ENCODE data around the gene LRP5.
"Not testable (repeated sequence)": the region's sequence is repeated elsewhere in the genome, so short reads cannot be mapped to it uniquely, and the experiment has no call there.

LRP5 gene

DNA sequence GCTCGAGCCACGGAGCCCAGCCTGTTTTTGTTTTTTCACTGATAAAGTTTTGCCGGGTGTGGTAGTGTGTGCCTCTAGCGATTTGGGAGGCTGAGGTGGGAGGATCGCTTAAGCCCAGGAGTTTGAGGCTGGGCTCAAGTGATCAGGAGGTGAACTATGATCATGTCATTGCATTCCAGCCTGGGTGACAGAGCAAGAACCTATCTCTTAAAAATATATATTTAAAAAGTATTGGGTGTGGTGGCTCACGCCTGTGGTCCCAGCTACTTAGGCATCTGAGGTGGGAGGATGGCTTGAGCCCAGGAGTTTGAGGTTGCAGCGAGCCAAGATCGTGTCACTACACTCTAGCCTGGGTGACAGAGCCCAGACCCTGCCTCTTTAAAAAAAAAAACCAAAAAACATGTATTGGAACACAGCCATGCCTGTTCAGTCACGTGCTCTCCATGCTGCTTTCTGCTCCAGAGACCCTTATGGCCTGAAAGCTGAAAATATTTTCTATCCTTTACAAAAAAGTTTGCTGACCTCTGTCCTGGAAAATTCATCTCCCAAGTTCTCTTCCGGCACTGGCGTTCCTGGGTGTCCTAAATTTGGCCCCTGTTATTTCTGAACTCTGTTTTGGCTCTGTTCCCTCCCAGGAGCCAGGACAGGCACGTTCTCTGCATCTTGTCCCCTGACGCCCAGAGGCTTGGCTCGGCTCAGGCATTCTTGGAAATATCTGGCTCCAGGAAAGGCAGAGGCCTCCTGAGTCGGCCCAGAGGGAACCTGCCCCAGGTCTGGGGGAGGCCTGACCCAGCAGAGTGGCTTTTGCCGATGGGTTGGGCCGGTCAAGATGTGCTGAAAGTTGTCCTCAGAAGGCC lies 86.8 kb downstream of the LRP5 start:
- DNase-seq: no peak

GRCh38 chr11:68399916-68400315 lies 87.5 kb downstream of the LRP5 start:
- DNase-seq: no peak

DNA sequence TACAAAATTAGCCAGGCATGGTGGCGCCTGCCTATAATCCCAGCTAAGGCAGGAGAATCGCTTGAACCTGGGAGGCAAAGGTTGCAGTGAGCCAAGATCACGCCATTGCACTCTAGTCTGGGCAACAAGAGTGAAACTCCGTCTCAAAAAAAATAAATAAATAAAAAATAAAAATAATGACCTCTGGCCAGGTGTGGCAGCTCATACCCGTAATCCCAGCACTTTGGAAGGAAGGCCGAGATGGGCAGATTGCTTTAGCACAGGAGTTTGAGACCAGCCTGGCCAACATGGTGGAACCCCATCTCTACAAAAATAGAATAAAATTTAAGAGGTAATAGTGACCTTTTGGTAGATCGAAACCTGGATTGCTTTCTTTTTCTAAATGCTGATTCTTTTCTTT lies 88.2 kb downstream of the LRP5 start:
- DNase-seq: not testable (repeated sequence)

GRCh38 chr11:68401856-68402255 lies 89.5 kb downstream of the LRP5 start:
- DNase-seq: no peak

DNA sequence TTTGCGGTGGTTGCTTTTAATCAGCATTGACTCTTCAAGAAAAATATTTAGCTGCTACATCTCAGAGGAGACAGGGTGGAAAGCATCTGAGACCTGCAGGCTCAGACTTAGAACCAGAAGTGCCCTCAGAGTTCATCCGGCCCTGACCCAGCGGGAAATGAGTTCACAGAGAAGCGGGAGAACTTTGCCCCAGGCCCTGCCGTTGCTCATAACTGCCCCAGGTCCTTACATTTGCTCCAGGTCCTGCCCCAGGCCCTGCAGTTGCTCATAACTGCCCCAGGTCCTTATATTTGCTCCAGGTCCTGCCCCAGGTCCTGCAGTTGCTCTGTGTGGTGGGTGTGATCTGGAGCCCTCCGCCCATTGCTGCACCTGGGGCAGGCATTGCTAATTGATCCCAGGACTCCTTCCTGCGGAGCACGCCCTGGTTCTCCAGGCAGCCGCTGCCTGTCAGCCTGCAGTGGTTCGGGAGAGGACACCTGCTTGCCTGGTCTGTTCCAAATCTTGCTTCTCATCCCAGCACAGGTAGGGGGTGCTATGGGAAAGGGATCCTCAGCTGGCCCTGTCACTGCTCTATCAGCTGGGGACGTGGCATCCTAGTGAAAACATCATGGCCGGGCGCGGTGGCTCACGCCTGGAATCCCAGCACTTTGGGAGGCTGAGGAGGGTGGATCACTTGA lies 90.1 kb downstream of the LRP5 start:
- no peak for DNase-seq

DNA sequence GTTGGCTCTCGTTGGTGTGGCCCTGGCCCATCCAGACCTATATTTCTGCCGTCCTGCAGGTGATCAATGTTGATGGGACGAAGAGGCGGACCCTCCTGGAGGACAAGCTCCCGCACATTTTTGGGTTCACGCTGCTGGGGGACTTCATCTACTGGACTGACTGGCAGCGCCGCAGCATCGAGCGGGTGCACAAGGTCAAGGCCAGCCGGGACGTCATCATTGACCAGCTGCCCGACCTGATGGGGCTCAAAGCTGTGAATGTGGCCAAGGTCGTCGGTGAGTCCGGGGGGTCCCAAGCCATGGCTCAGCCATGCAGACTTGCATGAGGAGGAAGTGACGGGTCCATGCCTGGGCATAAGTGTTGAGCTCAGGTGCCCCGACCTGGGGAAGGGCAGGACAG lies 91.0 kb downstream of the LRP5 start:
- DNase-seq: no peak

DNA sequence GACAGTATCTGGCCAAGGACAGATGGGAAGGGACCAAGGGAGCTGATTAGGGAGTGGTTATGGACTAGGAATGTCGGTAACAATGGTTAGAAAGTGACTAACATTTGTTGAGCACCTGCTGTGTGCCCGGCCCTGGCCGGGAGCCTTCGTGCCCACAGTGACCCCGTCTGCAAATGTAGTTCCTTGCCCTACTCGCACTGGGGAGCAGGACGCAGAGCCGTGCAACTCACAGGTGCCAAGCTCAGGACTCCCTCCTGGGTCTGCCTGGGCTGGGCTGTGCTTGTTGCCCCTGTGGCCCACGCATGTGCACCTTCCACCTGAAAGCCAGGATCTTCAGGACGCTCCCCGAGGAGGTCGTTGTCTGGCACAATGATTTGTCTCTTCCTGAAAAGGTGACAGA lies 91.4 kb downstream of the LRP5 start:
- no peak for DNase-seq

DNA sequence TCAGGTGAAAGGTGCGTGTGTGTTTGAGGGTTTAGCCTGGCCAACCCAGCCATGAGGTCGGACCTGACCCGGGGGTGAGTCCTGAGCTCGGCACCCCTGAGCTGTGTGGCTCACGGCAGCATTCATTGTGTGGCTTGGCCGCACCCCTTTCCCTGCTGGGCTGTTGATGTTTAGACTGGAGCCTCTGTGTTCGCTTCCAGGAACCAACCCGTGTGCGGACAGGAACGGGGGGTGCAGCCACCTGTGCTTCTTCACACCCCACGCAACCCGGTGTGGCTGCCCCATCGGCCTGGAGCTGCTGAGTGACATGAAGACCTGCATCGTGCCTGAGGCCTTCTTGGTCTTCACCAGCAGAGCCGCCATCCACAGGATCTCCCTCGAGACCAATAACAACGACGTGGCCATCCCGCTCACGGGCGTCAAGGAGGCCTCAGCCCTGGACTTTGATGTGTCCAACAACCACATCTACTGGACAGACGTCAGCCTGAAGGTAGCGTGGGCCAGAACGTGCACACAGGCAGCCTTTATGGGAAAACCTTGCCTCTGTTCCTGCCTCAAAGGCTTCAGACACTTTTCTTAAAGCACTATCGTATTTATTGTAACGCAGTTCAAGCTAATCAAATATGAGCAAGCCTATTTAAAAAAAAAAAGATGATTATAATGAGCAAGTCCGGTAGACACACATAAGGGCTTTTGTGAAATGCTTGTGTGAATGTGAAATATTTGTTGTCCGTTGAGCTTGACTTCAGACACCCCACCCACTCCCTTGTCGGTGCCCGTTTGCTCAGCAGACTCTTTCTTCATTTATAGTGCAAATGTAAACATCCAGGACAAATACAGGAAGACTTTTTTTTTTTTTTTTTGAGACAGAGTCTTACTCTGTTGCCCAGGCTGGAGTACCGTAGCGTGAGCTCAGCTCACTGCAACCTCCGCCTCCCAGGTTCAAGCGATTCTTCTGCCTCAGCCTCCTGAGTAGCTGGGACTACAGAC lies 94.2 kb downstream of the LRP5 start:
- peak; percentile 69 for DNase-seq

GRCh38 chr11:68408512-68408911 lies 96.1 kb downstream of the LRP5 start:
- no peak for DNase-seq

DNA sequence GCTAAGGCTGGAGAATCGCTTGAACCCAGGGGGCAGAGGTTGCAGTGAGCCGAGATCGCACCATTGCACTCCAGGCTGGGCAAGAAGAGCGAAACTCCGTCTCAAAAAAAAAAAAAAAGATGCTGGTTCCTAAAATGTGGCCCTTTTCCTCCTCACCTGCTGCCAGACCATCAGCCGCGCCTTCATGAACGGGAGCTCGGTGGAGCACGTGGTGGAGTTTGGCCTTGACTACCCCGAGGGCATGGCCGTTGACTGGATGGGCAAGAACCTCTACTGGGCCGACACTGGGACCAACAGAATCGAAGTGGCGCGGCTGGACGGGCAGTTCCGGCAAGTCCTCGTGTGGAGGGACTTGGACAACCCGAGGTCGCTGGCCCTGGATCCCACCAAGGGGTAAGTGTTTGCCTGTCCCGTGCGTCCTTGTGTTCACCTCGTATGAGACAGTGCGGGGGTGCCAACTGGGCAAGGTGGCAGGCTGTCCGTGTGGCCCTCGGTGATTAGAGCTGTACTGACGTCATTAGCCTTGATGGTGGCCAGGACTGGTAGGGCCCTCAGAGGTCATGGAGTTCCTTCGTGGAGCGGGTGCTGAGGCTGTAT lies 97.5 kb downstream of the LRP5 start:
- DNase-seq: no peak

- peak; percentile 10 for DNase-seq
Observed at GRCh38 chr11:68411501-68411991, 99.2 kb downstream of the LRP5 start.

GRCh38 chr11:68412593-68413475 lies 100.4 kb downstream of the LRP5 start:
- DNase-seq: no peak

GRCh38 chr11:68413591-68413999 lies 101.2 kb downstream of the LRP5 start:
- no peak for DNase-seq

DNA sequence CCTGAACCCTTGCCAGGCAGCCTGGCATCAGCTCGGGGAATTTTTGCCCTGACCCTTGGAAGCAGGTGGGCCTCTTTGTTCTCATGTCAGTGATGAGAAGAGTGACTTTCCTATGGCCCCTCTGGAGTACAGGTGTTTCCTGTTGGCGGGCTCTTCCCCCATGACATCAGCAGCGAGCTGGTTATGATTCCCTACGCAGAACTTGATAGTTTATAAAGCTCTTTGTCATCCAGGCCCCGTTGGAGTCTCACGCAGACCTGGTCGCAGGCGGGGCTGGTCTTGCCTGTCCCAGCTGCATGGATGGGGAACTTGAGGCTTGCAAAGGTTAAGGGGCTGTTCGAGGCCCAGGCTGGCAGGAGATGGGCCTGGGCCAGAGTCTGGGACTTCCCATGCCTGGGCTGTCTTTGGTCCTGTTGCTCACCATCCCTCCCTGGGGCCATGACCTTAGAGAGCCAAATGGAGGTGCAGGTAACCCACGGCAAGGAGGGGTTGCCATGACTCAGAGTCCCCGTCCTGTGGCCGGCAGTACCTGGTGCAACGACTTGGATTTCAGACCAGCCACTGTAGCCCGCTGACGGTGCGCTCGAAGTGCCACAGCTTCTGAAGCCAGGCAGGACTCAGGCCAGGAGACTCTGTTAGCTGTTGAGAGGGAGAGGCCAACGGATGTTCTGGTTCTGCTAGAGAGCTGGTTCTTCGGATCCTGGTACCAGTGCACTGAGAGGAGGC lies 102.3 kb downstream of the LRP5 start:
- no peak for DNase-seq

DNA sequence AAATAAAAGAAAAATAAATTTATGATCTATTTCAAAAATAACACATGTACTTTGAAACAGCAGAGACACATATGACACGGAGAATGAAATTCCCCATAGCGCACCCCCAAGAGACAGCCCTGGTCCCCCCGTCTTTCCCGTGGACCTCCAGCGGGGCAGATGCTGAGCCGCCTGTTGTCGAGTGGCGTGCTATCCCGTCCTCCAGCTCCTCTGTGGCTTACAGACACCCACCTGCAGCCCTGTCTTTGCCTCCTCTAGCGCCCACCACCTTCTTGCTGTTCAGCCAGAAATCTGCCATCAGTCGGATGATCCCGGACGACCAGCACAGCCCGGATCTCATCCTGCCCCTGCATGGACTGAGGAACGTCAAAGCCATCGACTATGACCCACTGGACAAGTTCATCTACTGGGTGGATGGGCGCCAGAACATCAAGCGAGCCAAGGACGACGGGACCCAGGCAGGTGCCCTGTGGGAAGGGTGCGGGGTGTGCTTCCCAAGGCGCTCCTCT lies 103.7 kb downstream of the LRP5 start:
- no peak for DNase-seq

- no peak for DNase-seq
Observed at GRCh38 chr11:68418648-68419047, 106.3 kb downstream of the LRP5 start.

DNA sequence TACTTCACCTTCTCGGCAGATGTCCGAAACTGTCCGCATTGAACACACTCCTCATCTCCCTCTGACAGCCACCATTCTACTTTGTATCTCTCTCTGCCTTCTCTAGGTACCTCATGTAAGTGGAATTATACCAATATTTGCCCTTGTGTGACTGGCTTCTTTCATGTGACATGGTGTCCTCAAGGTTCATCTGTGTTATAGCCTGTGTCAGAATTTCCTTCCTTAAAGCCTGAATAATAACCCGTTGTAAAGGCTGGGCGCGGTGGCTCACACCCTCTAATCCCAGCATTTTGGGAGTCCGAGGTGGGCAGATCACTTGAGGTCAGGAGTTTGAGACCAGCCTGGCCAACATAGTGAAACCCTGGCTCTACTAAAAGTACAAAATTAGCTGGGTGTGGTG lies 107.8 kb downstream of the LRP5 start:
- DNase-seq: no peak

DNA sequence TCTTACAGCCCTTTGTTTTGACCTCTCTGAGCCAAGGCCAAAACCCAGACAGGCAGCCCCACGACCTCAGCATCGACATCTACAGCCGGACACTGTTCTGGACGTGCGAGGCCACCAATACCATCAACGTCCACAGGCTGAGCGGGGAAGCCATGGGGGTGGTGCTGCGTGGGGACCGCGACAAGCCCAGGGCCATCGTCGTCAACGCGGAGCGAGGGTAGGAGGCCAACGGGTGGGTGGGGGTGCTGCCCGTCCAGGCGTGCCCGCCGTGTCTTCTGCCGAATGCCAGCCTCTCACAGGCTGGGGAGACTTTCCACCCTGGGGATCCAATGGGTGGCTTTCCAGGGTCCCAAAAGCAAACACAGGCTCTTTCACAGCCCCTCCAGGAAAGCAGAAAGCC lies 111.1 kb downstream of the LRP5 start:
- DNase-seq: no peak

DNA sequence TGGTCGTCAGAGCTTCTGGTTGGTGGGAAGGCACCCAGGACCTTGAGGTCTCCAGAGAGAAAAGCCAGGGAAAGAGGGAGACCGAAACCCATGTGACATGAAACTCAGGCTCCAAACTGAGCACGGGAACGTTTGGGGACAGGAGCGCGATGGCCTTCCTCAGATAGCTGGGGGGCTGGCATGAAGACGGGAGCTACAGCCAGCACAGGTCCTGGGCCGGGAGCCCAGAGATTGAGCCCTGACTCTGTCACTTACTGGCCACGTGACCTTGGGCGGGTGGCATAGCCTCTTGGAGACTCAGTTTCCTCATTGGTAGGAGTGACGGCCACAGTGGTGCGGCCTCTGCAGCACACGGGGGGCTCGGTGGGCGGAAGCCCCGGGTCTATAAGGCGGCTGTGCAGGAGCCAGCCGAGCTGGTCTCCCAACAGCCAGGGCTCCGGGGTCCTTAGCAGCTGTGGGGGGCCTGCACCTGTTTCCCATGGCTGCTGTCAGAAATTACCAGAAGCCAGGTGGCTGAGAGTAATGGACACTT lies 111.8 kb downstream of the LRP5 start:
- no peak for DNase-seq
